Esophagus squamous epithelium (tissue), 4 donors: ENCODE data around the gene GRHL1.

Experiments
- POLR2A ChIP-seq, 4 donors: fragments of 450-650 bp; IDR thresholded peaks; one replicate each; pipeline ENCODE4 v1.6.1; 2017; ENCODE audit warnings: antibody characterized with exemption in 4 of 4, mild to moderate bottlenecking in 4 of 4, moderate library complexity in 3 of 4
- TF ChIP-seq, protein P1 (sequence below), 6 experiments: fragments of 450-650 bp in 4 of 6; fragments of 200-600 bp in 2 of 6; sonication (generic) in 2 of 6; IDR thresholded peaks; one replicate each; pipeline ENCODE4 v1.5.1; 2016 to 2019; ENCODE audit warnings: antibody characterized with exemption in 6 of 6, mild to moderate bottlenecking in 4 of 6, moderate library complexity in 4 of 6

DNA sequence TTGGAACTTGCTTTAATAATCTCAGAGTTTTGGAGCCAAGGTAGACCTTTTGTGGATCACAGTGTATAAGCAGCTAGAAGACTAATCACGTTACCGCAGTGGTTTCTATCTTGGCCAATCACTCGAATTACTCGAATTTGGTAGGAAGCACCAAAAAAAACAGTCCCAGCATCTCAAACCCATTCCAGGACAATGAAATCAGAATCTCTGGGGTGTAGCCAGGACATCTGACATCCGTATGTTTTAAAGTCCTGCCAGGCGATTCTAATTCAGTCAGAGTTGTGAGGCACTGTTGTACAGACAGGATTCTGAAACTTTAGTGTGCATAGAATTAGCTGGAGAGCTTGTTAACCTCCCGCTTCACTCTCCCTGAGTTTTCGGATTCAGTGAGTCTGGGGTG is 30.8 kb downstream of the GRHL1 start:
- TF ChIP-seq, protein P1, sequence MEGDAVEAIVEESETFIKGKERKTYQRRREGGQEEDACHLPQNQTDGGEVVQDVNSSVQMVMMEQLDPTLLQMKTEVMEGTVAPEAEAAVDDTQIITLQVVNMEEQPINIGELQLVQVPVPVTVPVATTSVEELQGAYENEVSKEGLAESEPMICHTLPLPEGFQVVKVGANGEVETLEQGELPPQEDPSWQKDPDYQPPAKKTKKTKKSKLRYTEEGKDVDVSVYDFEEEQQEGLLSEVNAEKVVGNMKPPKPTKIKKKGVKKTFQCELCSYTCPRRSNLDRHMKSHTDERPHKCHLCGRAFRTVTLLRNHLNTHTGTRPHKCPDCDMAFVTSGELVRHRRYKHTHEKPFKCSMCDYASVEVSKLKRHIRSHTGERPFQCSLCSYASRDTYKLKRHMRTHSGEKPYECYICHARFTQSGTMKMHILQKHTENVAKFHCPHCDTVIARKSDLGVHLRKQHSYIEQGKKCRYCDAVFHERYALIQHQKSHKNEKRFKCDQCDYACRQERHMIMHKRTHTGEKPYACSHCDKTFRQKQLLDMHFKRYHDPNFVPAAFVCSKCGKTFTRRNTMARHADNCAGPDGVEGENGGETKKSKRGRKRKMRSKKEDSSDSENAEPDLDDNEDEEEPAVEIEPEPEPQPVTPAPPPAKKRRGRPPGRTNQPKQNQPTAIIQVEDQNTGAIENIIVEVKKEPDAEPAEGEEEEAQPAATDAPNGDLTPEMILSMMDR (IDR thresholded peaks at IDR 0.05) = no peak
- TF ChIP-seq POLR2A (IDR thresholded peaks at IDR 0.05) = no peak
